Trophoblast cell (in vitro differentiated cells and primary cell): Measurements from ENCODE around the gene SAMM50.

Source experiments
- DNase-seq, 2 donors: peaks; one replicate each; pipeline ENCODE4 v3.0.0-alpha.2; 2016
- H2AFZ ChIP-seq: 2 replicates; pipeline ENCODE4 v1.6.1; 2013; ENCODE audit warnings: low read length, moderate library complexity, mild to moderate bottlenecking; ENCODE audit not compliant: insufficient read depth, poor library complexity
- H2AK5ac ChIP-seq: 2 replicates; pipeline ENCODE4 v1.6.1; 2013; ENCODE audit warnings: mild to moderate bottlenecking, low read length
- H2BK120ac ChIP-seq: 2 replicates; pipeline ENCODE4 v1.6.1; 2013; ENCODE audit warnings: low read length, mild to moderate bottlenecking, moderate library complexity; ENCODE audit not compliant: insufficient read depth, poor library complexity
- H2BK12ac ChIP-seq: 2 replicates; pipeline ENCODE4 v1.6.1; 2013; ENCODE audit warnings: mild to moderate bottlenecking, low read length, moderate library complexity
- H2BK5ac ChIP-seq: 2 replicates; pipeline ENCODE4 v1.6.1; 2013; ENCODE audit warnings: low read length, low read depth, moderate library complexity, mild to moderate bottlenecking; ENCODE audit not compliant: poor library complexity
- H3K14ac ChIP-seq: 2 replicates; pipeline ENCODE4 v1.6.1; 2013; ENCODE audit warnings: mild to moderate bottlenecking, low read length
- H3K18ac ChIP-seq: 2 replicates; pipeline ENCODE4 v1.6.1; 2013; ENCODE audit warnings: mild to moderate bottlenecking, low read length
- H3K23ac ChIP-seq: 2 replicates; pipeline ENCODE4 v1.6.1; 2013; ENCODE audit warnings: low read length
- H3K27ac ChIP-seq: 2 replicates; pipeline ENCODE4 v1.5.1; 2013; ENCODE audit warnings: low read depth, mild to moderate bottlenecking, inconsistent platforms, low read length, moderate library complexity
- H3K27me3 ChIP-seq: 2 replicates; pipeline ENCODE4 v1.6.1; 2013; ENCODE audit warnings: inconsistent platforms, mild to moderate bottlenecking, low read length, moderate library complexity; ENCODE audit not compliant: insufficient read depth
- H3K36me3 ChIP-seq, 2 experiments: 1 replicate in 1 of 2; 2 replicates in 1 of 2; pipeline ENCODE4 v1.6.1; 2013; ENCODE audit warnings: low read length in 2 of 2, mild to moderate bottlenecking in 2 of 2, moderate library complexity in 1 of 2; ENCODE audit not compliant: insufficient read depth in 2 of 2, control insufficient read depth in 1 of 2
- H3K4ac ChIP-seq: 2 replicates; pipeline ENCODE4 v1.6.1; 2013; ENCODE audit warnings: low read depth, mild to moderate bottlenecking, low read length, moderate library complexity
- H3K4me1 ChIP-seq, 2 experiments: 1 replicate in 1 of 2; 2 replicates in 1 of 2; pipeline ENCODE4 v1.6.1; 2013; ENCODE audit warnings: low read length in 2 of 2, mild to moderate bottlenecking in 2 of 2, moderate library complexity in 1 of 2; ENCODE audit not compliant: insufficient read depth in 2 of 2, control insufficient read depth in 1 of 2
- H3K4me2 ChIP-seq: 2 replicates; pipeline ENCODE4 v1.6.1; 2013; ENCODE audit warnings: inconsistent platforms, mild to moderate bottlenecking, low read length, moderate library complexity
- H3K4me3 ChIP-seq: 2 replicates; pipeline ENCODE4 v1.5.1; 2013; ENCODE audit warnings: mild to moderate bottlenecking, low read depth, low read length, inconsistent platforms
- H3K79me1 ChIP-seq: one replicate; pipeline ENCODE4 v1.6.1; 2013; ENCODE audit warnings: low read length
- H3K79me2 ChIP-seq: 2 replicates; pipeline ENCODE4 v1.6.1; 2013; ENCODE audit warnings: low read length, mild to moderate bottlenecking; ENCODE audit not compliant: control insufficient read depth, insufficient read depth, poor library complexity
- H3K9ac ChIP-seq: 2 replicates; pipeline ENCODE4 v1.6.1; 2013; ENCODE audit warnings: mild to moderate bottlenecking, low read length
- H3K9me3 ChIP-seq: 2 replicates; pipeline ENCODE4 v1.6.1; 2013; ENCODE audit warnings: low read depth, mild to moderate bottlenecking, control low read depth, inconsistent platforms, low read length; ENCODE audit not compliant: insufficient read depth
- H4K12ac ChIP-seq: 2 replicates; pipeline ENCODE4 v1.6.1; 2013; ENCODE audit warnings: low read depth, mild to moderate bottlenecking, low read length, moderate library complexity
- H4K8ac ChIP-seq: 2 replicates; pipeline ENCODE4 v1.6.1; 2013; ENCODE audit warnings: low read depth, mild to moderate bottlenecking, low read length, moderate library complexity
- H4K91ac ChIP-seq: one replicate; pipeline ENCODE4 v1.6.1; 2013; ENCODE audit warnings: low read depth, mild to moderate bottlenecking, low read length, moderate library complexity
- whole genome bisulfite sequencing: extraction: QIAGEN DNeasy Blood & Tissue Kit; methylation state at CpG from one replicate; pipeline ENCODE4 v1.1.7; 2013; ENCODE audit warnings: missing lambda C conversion rate; ENCODE audit not compliant: insufficient read length, insufficient coverage; ENCODE audit errors: extremely low coverage; 5-methylcytosine and 5-hydroxymethylcytosine counted together

Gene SAMM50

GRCh38 chr22:43925433-43926348 is 29.6 kb upstream of the SAMM50 start:
- no peak overlapping the region for H2BK5ac ChIP-seq
- peak overlapping the region; percentile 13 for H2BK12ac ChIP-seq
- no CpG with 5 or more reads among the region's 6 CpGs for WGBS
- peaks cover 16 to 33% of the 10 kb centered on the region in 2 experiments for H3K4me1 ChIP-seq
- no peak overlapping the region for H4K12ac ChIP-seq
- H2AK5ac ChIP-seq: no peak overlapping the region
- peaks cover 17 to 22% of the 10 kb centered on the region in 2 experiments for H3K36me3 ChIP-seq
- H3K18ac ChIP-seq: no peak overlapping the region
- H3K4me2 ChIP-seq: peak overlapping the region; percentile 40
- no peaks in the 10 kb centered on the region for H3K9me3 ChIP-seq
- H3K4me3 ChIP-seq: no peak overlapping the region
- H2AFZ ChIP-seq: no peak overlapping the region
- peak overlapping the region; percentile 13 for H4K8ac ChIP-seq
- no peak overlapping the region for H4K91ac ChIP-seq
- no peak for DNase-seq
- peaks cover 13% of the 10 kb centered on the region for H3K79me1 ChIP-seq
- peaks cover 7% of the 10 kb centered on the region for H3K79me2 ChIP-seq
- H3K14ac ChIP-seq: no peak overlapping the region
- no peak overlapping the region for H3K27ac ChIP-seq
- H2BK120ac ChIP-seq: no peak overlapping the region
- no peak overlapping the region for H3K9ac ChIP-seq
- H3K4ac ChIP-seq: no peak overlapping the region
- no peak overlapping the region for H3K23ac ChIP-seq
- no peaks in the 10 kb centered on the region for H3K27me3 ChIP-seq

GRCh38 chr22:43926349-43926710 is 28.9 kb upstream of the SAMM50 start:
- WGBS: no CpG with 5 or more reads among the region's 1 CpG
- Histone ChIP-seq H3K79me2 (peaks cover 7% of the 10 kb centered on the region), H3K27ac (no peak overlapping the region), H4K12ac (no peak overlapping the region), H3K18ac (no peak overlapping the region), H2BK120ac (no peak overlapping the region), H3K4ac (no peak overlapping the region), H2BK12ac (no peak overlapping the region), H3K14ac (no peak overlapping the region), H2AK5ac (no peak overlapping the region), H2BK5ac (no peak overlapping the region), H3K9ac (no peak overlapping the region), H4K91ac (no peak overlapping the region), H3K4me2 (no peak overlapping the region), H3K23ac (no peak overlapping the region), H3K27me3 (no peaks in the 10 kb centered on the region), H3K36me3 (peaks cover 17 to 22% of the 10 kb centered on the region in 2 experiments), H3K4me3 (no peak overlapping the region), H4K8ac (no peak overlapping the region), H3K79me1 (peaks cover 13% of the 10 kb centered on the region), H2AFZ (no peak overlapping the region), H3K9me3 (no peaks in the 10 kb centered on the region), H3K4me1 (peaks cover 15 to 31% of the 10 kb centered on the region in 2 experiments)
- no peak for DNase-seq

GRCh38 chr22:43928468-43928867 is 26.8 kb upstream of the SAMM50 start:
- Histone ChIP-seq H3K23ac (no peak overlapping the region), H2AK5ac (no peak overlapping the region), H3K36me3 (peaks cover 23 to 32% of the 10 kb centered on the region in 2 experiments), H2BK12ac (no peak overlapping the region), H3K27ac (no peak overlapping the region), H4K12ac (no peak overlapping the region), H4K8ac (no peak overlapping the region), H3K14ac (no peak overlapping the region), H3K9me3 (no peaks in the 10 kb centered on the region), H3K4me3 (no peak overlapping the region), H2BK5ac (no peak overlapping the region), H3K79me1 (peaks cover 11% of the 10 kb centered on the region), H2BK120ac (no peak overlapping the region), H3K4me2 (no peak overlapping the region), H3K4me1 (peaks cover 7 to 16% of the 10 kb centered on the region in 2 experiments), H4K91ac (no peak overlapping the region), H3K79me2 (peaks cover 7% of the 10 kb centered on the region), H3K4ac (no peak overlapping the region), H2AFZ (no peak overlapping the region), H3K9ac (no peak overlapping the region), H3K18ac (no peak overlapping the region), H3K27me3 (no peaks in the 10 kb centered on the region)
- no CpG with 5 or more reads among the region's 5 CpGs for WGBS
- DNase-seq: no peak

GRCh38 chr22:43928908-43929307 is 26.3 kb upstream of the SAMM50 start:
- Histone ChIP-seq H3K79me2 (peaks cover 4% of the 10 kb centered on the region), H3K4me3 (no peak overlapping the region), H3K27ac (no peak overlapping the region), H3K14ac (no peak overlapping the region), H3K4ac (no peak overlapping the region), H3K4me1 (peaks cover 7 to 16% of the 10 kb centered on the region in 2 experiments), H2BK5ac (no peak overlapping the region), H3K79me1 (peaks cover 8% of the 10 kb centered on the region), H3K23ac (no peak overlapping the region), H4K91ac (no peak overlapping the region), H4K12ac (no peak overlapping the region), H3K9ac (no peak overlapping the region), H3K27me3 (no peaks in the 10 kb centered on the region), H2AK5ac (no peak overlapping the region), H3K18ac (no peak overlapping the region), H2BK120ac (no peak overlapping the region), H2AFZ (no peak overlapping the region), H2BK12ac (no peak overlapping the region), H3K4me2 (no peak overlapping the region), H3K36me3 (peaks cover 23 to 32% of the 10 kb centered on the region in 2 experiments), H4K8ac (no peak overlapping the region), H3K9me3 (no peaks in the 10 kb centered on the region)
- no CpG with 5 or more reads among the region's 6 CpGs for WGBS
- no peak for DNase-seq
